Lower leg skin (tissue), 4 donors: ENCODE results near the gene C4orf51. TPM values are rescaled to one million over a fixed set of nuclear protein-coding genes. Genes with fewer than 3 reads are reported as not detected.

Source experiments
- DNase-seq, 2 donors: peaks; one replicate each; pipeline ENCODE4 v3.0.0-alpha.2; 2019; ENCODE audit warnings: low spot score in 2 of 2
- H3K4me3 ChIP-seq: fragments of 200-600 bp; sonication (generic); 2 replicates; pipeline ENCODE4 v1.5.1; 2017; ENCODE audit warnings: mild to moderate bottlenecking, low read depth; ENCODE audit not compliant: poor library complexity, severe bottlenecking
- POLR2A ChIP-seq, 2 donors: fragments of 450-650 bp; IDR thresholded peaks; one replicate each; pipeline ENCODE4 v1.6.1; 2016 to 2017; ENCODE audit warnings: antibody characterized with exemption in 2 of 2, mild to moderate bottlenecking in 1 of 2, moderate library complexity in 1 of 2
- WGBS, 2 donors: methylation state at CpG; one replicate each; pipeline ENCODE4 v1.1.5; 2018; 5-methylcytosine and 5-hydroxymethylcytosine counted together
- intact Hi-C: fragments of 100-400 bp; cut with DNase I; formaldehyde crosslinking; loops from one replicate; pipeline ENCODE4 v1.15.0; 2023; ENCODE audit warnings: low total_unique reads
- total RNA-seq, 4 donors: library from RNA; depleted of rRNA; stranded (reverse); fragments of >200 nt; gene quantifications; one replicate each; pipeline ENCODE4 v1.1.0, GENCODE V29; 2016
- TF ChIP-seq, protein P1 (sequence below), 3 donors: fragments of 450-650 bp; IDR thresholded peaks; one replicate each; pipeline ENCODE4 v1.5.1; 2016; ENCODE audit warnings: antibody characterized with exemption in 3 of 3, mild to moderate bottlenecking in 3 of 3, moderate library complexity in 2 of 3

C4orf51 gene
- total RNA-seq, 4 donors from 2014 or later: not detected

DNA sequence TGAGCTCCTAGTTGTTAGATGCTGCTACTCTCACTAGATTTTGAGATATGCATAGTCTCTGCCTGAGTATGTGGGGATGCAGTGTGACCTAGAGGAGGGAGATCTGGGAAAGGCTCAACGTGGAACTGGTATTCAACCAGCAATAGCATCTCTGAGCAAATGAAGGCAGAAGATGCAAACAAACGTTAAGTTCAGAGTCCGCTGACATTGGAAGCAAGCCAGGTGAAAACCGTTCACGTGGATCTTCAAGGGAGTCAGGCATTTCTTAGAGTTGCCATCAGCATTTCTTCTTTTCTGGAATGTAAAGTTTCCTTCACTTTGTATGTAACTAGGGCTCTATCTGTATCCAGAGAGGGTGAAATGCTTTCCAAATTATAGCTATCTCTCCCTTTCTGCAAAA lies 59.9 kb downstream of the C4orf51 start:
- 45 to 47% methylated on average over 5 of the region's 5 CpGs for WGBS, 2 donors
- TF ChIP-seq, protein P1, sequence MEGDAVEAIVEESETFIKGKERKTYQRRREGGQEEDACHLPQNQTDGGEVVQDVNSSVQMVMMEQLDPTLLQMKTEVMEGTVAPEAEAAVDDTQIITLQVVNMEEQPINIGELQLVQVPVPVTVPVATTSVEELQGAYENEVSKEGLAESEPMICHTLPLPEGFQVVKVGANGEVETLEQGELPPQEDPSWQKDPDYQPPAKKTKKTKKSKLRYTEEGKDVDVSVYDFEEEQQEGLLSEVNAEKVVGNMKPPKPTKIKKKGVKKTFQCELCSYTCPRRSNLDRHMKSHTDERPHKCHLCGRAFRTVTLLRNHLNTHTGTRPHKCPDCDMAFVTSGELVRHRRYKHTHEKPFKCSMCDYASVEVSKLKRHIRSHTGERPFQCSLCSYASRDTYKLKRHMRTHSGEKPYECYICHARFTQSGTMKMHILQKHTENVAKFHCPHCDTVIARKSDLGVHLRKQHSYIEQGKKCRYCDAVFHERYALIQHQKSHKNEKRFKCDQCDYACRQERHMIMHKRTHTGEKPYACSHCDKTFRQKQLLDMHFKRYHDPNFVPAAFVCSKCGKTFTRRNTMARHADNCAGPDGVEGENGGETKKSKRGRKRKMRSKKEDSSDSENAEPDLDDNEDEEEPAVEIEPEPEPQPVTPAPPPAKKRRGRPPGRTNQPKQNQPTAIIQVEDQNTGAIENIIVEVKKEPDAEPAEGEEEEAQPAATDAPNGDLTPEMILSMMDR (IDR thresholded peaks at IDR 0.05): no peak
- no peak for TF ChIP-seq POLR2A (IDR thresholded peaks at IDR 0.05)
- no peak for DNase-seq
- H3K4me3 ChIP-seq: no peak overlapping the region
- intact Hi-C loops: loop anchor here (10.0 kb wide), 1 partner anchor 205 kb away; no protein-coding TSS in a partner anchor

DNA sequence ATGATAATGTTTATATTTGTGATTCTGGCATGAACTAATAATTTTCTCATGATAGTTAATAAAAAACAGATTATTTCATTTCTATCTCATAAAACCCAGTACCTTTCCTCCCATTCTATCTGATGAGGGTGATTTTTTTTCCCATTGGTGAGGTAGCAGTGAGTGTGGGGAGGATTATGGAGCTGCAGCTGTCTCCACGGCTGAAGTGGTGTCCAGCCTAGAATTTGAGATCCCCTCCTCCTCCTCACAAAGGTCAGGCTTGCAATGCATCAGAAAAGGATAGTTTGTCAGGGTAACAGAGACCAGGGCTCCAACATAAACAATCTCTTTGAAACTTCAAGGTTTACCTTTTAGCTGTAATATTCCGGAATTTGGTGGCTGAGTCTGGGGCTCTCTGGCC lies 60.9 kb downstream of the C4orf51 start:
- DNase-seq: no peak
- 72 to 88% methylated on average over 2 of the region's 2 CpGs for WGBS, 2 donors
- intact Hi-C loops: loop anchor here (10.0 kb wide), 1 partner anchor 204 kb away; no protein-coding TSS in a partner anchor
- TF ChIP-seq, protein P1 (IDR thresholded peaks at IDR 0.05): no peak
- no peak for TF ChIP-seq POLR2A (IDR thresholded peaks at IDR 0.05)
- H3K4me3 ChIP-seq: no peak overlapping the region

DNA sequence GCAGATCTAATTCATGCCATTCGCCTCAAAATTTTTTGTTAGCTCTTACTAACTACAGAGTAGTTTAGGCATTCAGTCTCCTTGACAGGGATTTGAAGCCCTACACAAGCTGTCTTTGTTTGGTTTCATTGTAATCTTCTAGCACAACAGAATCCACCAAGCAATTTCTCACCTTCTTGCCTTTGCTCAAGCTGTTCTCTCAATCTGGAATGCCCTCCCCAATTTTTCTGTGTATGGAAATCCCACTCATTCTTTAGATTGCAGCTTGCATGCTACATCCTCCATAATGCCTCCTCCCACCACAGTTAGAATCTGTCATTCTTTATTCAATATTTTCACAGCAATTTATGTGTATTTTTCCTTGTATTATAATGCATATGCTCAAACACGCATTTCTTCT lies 63.7 kb downstream of the C4orf51 start:
- intact Hi-C loops: loop anchor here (10.0 kb wide), 1 partner anchor 201 kb away; no protein-coding TSS in a partner anchor
- no peak for TF ChIP-seq POLR2A (IDR thresholded peaks at IDR 0.05)
- TF ChIP-seq, protein P1 (IDR thresholded peaks at IDR 0.05): no peak
- no peak overlapping the region for H3K4me3 ChIP-seq
- 92 to 97% methylated on average over 2 of the region's 2 CpGs for WGBS, 2 donors
- no peak for DNase-seq

DNA sequence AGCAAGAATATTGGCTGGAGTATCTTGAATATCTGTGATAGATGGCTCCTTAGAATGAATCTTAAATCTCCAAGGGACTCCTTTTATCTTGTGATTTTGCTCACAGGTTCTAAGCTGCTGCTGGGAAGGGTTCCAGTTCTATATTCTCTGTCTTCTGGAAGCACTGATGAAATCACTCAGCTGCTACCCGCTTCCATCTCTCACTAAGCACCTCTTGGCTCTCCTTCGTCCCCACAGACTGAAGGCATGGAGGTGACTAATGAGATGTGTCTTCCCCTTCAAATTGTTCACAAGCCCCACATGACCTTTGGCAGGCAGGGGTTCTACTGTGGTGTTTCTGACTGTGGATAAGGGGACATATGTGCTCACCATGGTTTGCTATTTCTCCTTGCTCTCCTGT lies 75.9 kb downstream of the C4orf51 start:
- 83 to 84% methylated on average over 2 of the region's 2 CpGs for WGBS, 2 donors
- intact Hi-C loops: no loop called here
- TF ChIP-seq, protein P1 (IDR thresholded peaks at IDR 0.05): no peak
- TF ChIP-seq POLR2A (IDR thresholded peaks at IDR 0.05): no peak
- DNase-seq: no peak
- H3K4me3 ChIP-seq: no peak overlapping the region

DNA sequence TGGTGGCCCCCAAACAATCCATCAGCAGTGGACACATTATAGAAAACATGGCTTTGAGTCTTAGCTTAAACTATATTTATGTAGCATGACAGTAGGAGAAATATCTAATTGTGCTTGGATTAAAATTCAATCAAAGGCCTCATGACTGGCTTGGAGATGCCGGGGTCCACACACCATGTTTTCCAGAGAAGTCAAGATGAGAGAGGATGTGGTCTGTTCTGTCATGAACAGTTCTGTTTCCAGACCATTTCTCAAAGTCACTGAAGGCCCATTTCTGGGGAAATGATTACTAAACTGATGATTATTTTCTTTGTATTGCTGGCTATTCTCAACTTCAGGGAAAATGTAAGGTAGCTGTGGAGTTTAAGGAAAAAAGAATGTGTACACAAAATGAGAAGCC lies 76.3 kb downstream of the C4orf51 start:
- H3K4me3 ChIP-seq: no peak overlapping the region
- 88 to 96% methylated on average over 1 of the region's 1 CpG for WGBS, 2 donors
- intact Hi-C loops: no loop called here
- TF ChIP-seq, protein P1 (IDR thresholded peaks at IDR 0.05): no peak
- TF ChIP-seq POLR2A (IDR thresholded peaks at IDR 0.05): no peak
- no peak for DNase-seq

DNA sequence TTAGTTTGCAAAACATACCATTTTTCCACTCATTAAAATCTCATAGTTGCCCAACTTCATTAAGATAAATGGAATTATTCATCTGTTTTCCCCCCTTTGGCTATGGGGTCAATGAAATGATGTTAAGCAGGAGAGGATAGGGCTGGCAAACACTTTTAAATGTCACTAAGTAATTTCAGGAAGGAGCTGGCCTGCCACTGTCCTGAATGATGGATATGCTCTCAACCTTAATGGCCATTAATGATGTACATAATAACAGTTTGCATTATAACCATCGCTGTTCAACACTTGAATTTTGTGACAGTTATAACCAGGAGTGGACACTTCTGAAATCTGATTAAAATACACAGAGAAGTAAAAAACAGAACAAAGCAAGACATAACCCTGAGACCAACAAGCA lies 77.2 kb downstream of the C4orf51 start:
- TF ChIP-seq, protein P1 (IDR thresholded peaks at IDR 0.05): no peak
- TF ChIP-seq POLR2A (IDR thresholded peaks at IDR 0.05): no peak
- 100% methylated on average over 1 of the region's 1 CpG for WGBS, 2 donors
- no peak for DNase-seq
- no peak overlapping the region for H3K4me3 ChIP-seq
- intact Hi-C loops: no loop called here
